BJ (cell line): ENCODE results near the gene SLC8A1. TPM values are rescaled to one million over a fixed set of nuclear protein-coding genes. Genes with fewer than 3 reads are reported as not detected.

ENCODE experiments used
- CTCF ChIA-PET: fragments of 350-600 bp; formaldehyde crosslinking; extraction: SDS; loops from one replicate; lab custom pipeline; 2021; ENCODE audit warnings: antibody characterized with exemption, inconsistent platforms; lab: Yijun Ruan, JAX
- POLR2A ChIA-PET: fragments of 300-600 bp; sonication (Branson Sonifier 250); formaldehyde crosslinking; extraction: SDS; loops from one replicate; lab custom pipeline; 2021; ENCODE audit warnings: antibody characterized with exemption; lab: Charles Lee
- DNase-seq: peaks from one replicate; pipeline ENCODE4 v3.0.0-alpha.2; 2011; ENCODE audit warnings: low read depth
- H3K27me3 ChIP-seq: 2 replicates; pipeline ENCODE4 v1.6.0; 2011; ENCODE audit warnings: low read length; ENCODE audit not compliant: control insufficient read depth, insufficient read depth
- H3K36me3 ChIP-seq: 2 replicates; pipeline ENCODE4 v1.5.1; 2011; ENCODE audit warnings: low read length; ENCODE audit not compliant: control insufficient read depth, insufficient read depth
- H3K4me3 ChIP-seq: 2 replicates; pipeline ENCODE4 v1.5.1; 2011; ENCODE audit warnings: low read depth, mild to moderate bottlenecking, control low read depth, low read length
- polyA plus RNA-seq: library from polyadenylated mRNA; depleted of rRNA; stranded (reverse); fragments of >200 nt; gene quantifications from 2 replicates; pipeline ENCODE4 v1.2.3, GENCODE V29; 2011
- TF ChIP-seq, protein P1 (sequence below): IDR thresholded peaks from 2 replicates; pipeline ENCODE4 v1.5.1; 2011; ENCODE audit warnings: low read depth, mild to moderate bottlenecking, control low read depth, inconsistent platforms, low read length, moderate library complexity; ENCODE audit not compliant: insufficient read depth

Gene SLC8A1
- polyA plus RNA-seq, 1 experiment: 18.5 TPM

DNA sequence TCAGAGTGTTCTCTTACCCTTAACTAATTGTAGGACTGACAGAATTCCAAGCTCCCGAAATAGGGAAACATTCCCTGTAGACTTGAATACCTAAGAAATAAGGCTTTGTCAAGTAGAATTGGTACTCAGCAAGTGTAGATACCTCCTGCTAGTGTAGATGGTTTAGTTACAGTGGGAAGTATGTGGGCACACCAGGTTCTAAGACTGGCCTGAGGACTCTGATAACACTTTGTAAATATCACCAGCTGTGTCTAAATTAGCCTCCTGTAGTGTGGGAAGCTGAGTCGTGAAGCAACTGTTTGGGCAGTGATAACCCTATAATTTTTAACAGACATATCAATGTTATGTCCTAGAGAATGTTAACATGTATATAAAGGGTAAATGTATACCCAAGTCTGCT is 304.5 kb downstream of the SLC8A1 start:
- no peak overlapping the region for H3K4me3 ChIP-seq
- H3K36me3 ChIP-seq: no peaks in the 10 kb centered on the region; the same call in 1 of the 2 replicates
- CTCF ChIA-PET: no interaction called here
- POLR2A ChIA-PET: no interaction called here
- H3K27me3 ChIP-seq: no peaks in the 10 kb centered on the region
- no peak for DNase-seq
- TF ChIP-seq, protein P1, sequence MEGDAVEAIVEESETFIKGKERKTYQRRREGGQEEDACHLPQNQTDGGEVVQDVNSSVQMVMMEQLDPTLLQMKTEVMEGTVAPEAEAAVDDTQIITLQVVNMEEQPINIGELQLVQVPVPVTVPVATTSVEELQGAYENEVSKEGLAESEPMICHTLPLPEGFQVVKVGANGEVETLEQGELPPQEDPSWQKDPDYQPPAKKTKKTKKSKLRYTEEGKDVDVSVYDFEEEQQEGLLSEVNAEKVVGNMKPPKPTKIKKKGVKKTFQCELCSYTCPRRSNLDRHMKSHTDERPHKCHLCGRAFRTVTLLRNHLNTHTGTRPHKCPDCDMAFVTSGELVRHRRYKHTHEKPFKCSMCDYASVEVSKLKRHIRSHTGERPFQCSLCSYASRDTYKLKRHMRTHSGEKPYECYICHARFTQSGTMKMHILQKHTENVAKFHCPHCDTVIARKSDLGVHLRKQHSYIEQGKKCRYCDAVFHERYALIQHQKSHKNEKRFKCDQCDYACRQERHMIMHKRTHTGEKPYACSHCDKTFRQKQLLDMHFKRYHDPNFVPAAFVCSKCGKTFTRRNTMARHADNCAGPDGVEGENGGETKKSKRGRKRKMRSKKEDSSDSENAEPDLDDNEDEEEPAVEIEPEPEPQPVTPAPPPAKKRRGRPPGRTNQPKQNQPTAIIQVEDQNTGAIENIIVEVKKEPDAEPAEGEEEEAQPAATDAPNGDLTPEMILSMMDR: no peak

DNA sequence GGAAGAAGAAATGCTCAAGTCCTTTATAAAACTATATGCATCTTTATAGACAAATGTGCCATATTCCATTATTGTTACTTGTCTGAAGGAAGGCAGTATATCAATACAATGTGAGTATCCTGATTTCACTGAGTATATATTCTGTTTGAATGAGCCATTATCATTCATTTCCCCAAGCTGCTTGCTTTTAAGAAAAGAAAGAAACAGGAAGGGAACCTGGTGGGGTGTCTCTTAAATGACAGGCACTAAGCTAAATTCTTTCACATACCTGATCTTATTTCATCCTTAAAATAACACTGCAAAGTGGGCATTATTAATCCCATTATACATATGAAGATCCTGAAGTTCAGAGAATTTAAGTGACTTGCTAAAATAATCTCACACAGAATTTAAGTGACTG is 307.9 kb downstream of the SLC8A1 start:
- DNase-seq: no peak
- no peak overlapping the region for H3K4me3 ChIP-seq
- TF ChIP-seq, protein P1: no peak
- H3K27me3 ChIP-seq: no peaks in the 10 kb centered on the region
- CTCF ChIA-PET: interaction anchor here (0.9 kb wide), 1 partner anchor 19 kb away, joined by 3 read pairs; no protein-coding TSS in a partner anchor
- POLR2A ChIA-PET: interaction anchor here (0.6 kb wide), 1 partner anchor 59 kb away, joined by 3 read pairs; no protein-coding TSS in a partner anchor
- H3K36me3 ChIP-seq: no peaks in the 10 kb centered on the region

DNA sequence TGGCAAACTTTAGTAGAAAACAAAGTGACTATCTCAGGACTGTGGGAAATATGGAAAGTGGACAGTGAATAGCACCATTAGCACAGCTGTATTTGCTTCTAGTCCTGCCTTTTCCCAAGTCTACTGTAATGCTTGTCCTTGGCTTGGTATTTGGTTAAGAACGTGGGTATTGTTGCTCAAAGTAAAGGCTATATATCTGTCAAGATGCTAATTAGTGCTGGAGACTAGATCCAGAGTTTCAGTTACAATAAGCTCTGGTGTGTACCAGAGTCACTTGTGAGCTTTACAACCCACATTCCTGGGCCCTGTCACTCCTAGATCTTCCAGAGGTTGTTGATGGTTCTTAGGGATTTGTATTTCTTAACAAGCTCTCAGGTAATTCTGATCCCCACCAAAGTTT is 313.6 kb downstream of the SLC8A1 start:
- Histone ChIP-seq H3K36me3 (no peaks in the 10 kb centered on the region), H3K27me3 (no peaks in the 10 kb centered on the region), H3K4me3 (no peak overlapping the region)
- ChIA-PET POLR2A (no interaction called here), CTCF (interaction anchor here (0.7 to 1.2 kb wide), 2 partner anchors 12 to 301 kb away, joined by 3 to 4 read pairs; no protein-coding TSS in a partner anchor)
- TF ChIP-seq, protein P1: no peak
- no peak for DNase-seq

DNA sequence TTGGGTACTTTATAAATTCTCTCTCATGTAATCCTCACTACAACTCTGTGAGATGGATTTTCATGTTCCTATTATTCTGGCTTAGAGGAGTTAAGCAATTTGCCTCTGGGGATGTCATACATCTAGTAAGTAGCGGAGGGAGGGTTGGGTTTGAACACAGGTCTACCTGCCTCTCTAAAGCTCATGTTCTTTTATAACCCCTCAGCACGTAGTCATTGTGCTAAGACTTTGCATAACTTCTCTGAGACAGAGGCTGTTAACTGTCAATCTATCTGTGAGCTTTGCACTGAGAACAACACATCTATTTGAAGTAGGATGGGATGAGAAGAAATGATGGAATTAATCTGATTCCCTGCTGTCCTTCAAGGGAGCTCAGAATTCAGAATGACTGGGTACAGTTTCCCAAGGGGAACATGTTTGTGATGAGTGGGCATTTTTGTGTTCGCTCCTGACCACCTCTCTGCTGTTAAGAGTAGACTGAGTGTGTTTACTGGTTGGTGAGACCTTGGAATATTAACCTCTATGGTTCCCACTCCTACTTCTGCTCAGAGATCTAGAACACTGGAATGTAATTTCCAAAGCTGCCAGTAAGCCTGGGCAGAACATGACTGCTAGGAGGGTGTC is 320.7 kb downstream of the SLC8A1 start:
- no peaks in the 10 kb centered on the region for H3K27me3 ChIP-seq
- CTCF ChIA-PET: interaction anchor here (1.1 to 1.3 kb wide), 3 partner anchors 26 to 71 kb away, joined by 3 read pairs; no protein-coding TSS in a partner anchor
- TF ChIP-seq, protein P1: no peak
- H3K36me3 ChIP-seq: no peaks in the 10 kb centered on the region
- H3K4me3 ChIP-seq: no peak overlapping the region
- POLR2A ChIA-PET: no interaction called here
- no peak for DNase-seq

DNA sequence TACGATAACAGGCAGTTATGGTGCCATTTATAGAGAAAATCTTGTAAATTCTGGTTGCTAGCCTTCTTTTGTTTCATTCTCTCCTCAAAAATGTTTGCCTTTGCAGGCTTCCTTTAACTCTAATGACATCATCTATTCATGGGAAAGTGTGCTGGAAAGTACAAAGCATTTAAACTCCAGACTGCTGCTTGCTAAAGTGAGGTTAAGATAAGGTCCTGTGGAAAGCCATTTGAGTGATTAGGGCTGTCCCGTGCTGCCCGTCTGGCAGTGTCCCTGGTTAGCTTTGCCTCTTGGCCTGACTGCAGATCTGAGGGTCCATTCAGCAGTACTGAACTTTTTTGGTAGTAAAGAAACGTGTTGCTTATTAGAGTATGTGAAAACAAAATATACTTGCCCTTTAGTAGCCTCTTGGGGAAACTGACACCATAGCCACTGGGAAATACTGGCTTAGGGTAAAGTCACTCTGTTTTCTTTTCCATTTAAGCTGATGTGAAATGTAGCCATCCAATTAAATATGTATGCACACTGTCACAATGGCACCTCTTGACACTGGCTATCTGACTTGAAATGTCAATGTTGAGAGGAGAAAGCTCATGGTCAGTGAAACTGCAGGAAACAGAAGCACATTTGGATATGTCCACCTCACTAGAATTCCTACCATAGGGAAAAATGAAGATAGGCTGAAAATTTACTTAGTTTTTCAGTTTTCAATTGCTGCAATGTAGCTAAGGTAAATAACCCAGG is 321.5 kb downstream of the SLC8A1 start:
- CTCF ChIA-PET: interaction anchor here (1.1 to 1.3 kb wide), 3 partner anchors 25 to 72 kb away, joined by 3 read pairs; no protein-coding TSS in a partner anchor
- no peaks in the 10 kb centered on the region for H3K36me3 ChIP-seq
- TF ChIP-seq, protein P1: no peak
- no peak overlapping the region for H3K4me3 ChIP-seq
- POLR2A ChIA-PET: no interaction called here
- DNase-seq: no peak
- no peaks in the 10 kb centered on the region for H3K27me3 ChIP-seq
